Astrocyte of the cerebellum (primary cell): ENCODE results near the gene SORCS2.

Experiments
- DNase-seq: peaks from one replicate; pipeline ENCODE4 v3.0.0-alpha.2; 2011; ENCODE audit warnings: low read depth
- H3K4me3 ChIP-seq: 2 replicates; pipeline ENCODE4 v1.5.1; 2011; ENCODE audit warnings: mild to moderate bottlenecking, low read depth, low read length, moderate library complexity
- in situ Hi-C: cut with HindIII; loops from 2 replicates; pipeline ENCODE4 v1.10.0; 2017; ENCODE audit warnings: low sequenced_read_pairs
- TF ChIP-seq, protein P1 (sequence below): IDR thresholded peaks from 2 replicates; pipeline ENCODE4 v1.5.1; 2012; ENCODE audit warnings: low read length, low read depth, moderate library complexity, mild to moderate bottlenecking; ENCODE audit errors: missing control alignments

SORCS2 gene

DNA sequence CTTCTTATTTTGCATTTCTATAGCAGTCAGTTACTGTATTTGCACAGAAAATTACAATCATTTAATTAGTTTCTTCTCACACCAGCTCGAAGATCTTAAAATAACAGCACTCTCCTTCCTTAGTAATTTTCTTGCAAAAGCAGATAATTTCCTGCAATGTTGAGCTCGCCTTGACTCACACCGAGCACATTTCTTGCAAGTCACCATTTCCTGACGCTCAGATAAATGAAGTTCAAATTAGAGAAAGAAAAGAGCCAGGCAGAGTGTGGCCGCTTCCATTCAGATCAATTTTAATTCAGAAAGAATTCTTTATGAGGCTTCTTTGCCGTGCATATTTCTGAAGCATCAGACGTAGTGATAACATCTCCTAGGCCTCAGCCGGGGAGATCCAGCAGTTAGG is 10.1 kb downstream of the SORCS2 start:
- TF ChIP-seq, protein P1, sequence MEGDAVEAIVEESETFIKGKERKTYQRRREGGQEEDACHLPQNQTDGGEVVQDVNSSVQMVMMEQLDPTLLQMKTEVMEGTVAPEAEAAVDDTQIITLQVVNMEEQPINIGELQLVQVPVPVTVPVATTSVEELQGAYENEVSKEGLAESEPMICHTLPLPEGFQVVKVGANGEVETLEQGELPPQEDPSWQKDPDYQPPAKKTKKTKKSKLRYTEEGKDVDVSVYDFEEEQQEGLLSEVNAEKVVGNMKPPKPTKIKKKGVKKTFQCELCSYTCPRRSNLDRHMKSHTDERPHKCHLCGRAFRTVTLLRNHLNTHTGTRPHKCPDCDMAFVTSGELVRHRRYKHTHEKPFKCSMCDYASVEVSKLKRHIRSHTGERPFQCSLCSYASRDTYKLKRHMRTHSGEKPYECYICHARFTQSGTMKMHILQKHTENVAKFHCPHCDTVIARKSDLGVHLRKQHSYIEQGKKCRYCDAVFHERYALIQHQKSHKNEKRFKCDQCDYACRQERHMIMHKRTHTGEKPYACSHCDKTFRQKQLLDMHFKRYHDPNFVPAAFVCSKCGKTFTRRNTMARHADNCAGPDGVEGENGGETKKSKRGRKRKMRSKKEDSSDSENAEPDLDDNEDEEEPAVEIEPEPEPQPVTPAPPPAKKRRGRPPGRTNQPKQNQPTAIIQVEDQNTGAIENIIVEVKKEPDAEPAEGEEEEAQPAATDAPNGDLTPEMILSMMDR = no peak
- no peak for DNase-seq
- in situ Hi-C loops = no loop called here
- no peak overlapping the region for H3K4me3 ChIP-seq

- TF ChIP-seq, protein P1 = no peak
- H3K4me3 ChIP-seq = no peak overlapping the region
- no peak for DNase-seq
- in situ Hi-C loops = no loop called here
Measured at GRCh38 chr4:7204656-7205387, 12.5 kb downstream of the SORCS2 start.

GRCh38 chr4:7206385-7206784 is 14.0 kb downstream of the SORCS2 start:
- in situ Hi-C loops = no loop called here
- no peak overlapping the region for H3K4me3 ChIP-seq
- no peak for DNase-seq
- TF ChIP-seq, protein P1 = no peak

- in situ Hi-C loops = no loop called here
- TF ChIP-seq, protein P1 = no peak
- peak; percentile 78 for DNase-seq
- H3K4me3 ChIP-seq = no peak overlapping the region
Measured at GRCh38 chr4:7206911-7207567, 14.7 kb downstream of the SORCS2 start.

DNA sequence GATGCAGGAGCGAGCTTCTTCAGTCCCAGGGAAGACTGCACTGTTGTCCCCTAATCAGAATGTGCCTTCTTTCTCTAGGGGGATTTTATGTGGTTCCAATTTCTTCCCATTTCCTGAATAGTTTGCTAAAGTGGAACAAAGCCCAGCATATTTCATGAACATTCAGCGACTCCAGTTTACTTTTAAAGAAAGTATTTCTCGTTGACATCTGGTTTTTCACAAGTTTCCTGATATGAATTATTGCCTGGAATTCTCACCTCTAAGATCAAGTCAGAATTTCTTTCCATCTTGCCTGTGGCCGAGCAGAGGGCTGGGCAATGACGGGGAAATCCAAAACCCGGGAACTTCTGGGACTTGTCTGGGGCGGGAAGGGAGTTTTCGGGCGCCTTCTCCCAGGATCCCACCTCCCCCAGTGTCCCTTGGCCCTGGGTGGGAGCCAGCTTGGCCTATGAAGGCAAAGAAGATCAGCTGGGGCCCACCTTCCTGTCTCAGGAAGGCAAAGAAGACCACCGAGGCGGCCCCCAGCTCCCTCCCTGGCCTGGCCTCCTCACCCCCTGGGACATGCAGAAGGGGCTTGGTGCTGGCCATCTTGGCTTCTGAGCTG is 15.4 kb downstream of the SORCS2 start:
- TF ChIP-seq, protein P1 = no peak
- in situ Hi-C loops = no loop called here
- DNase-seq = no peak
- no peak overlapping the region for H3K4me3 ChIP-seq

GRCh38 chr4:7208509-7209451 is 16.4 kb downstream of the SORCS2 start:
- no peak overlapping the region for H3K4me3 ChIP-seq
- DNase-seq = no peak
- in situ Hi-C loops = no loop called here
- TF ChIP-seq, protein P1 = no peak
